Smooth muscle cell of trachea (primary cell): ENCODE data around the gene IL11RA. TPM values are rescaled to one million over a fixed set of nuclear protein-coding genes. Genes with fewer than 3 reads are reported as not detected.

Experiments used
- total RNA-seq: library from RNA; depleted of rRNA; stranded (reverse); fragments of >200 nt; gene quantifications from 2 replicates; pipeline ENCODE4 v1.2.1, GENCODE V29; 2014

IL11RA gene
- total RNA-seq, result 16.0 and 23.0 TPM in 2 replicates

DNA sequence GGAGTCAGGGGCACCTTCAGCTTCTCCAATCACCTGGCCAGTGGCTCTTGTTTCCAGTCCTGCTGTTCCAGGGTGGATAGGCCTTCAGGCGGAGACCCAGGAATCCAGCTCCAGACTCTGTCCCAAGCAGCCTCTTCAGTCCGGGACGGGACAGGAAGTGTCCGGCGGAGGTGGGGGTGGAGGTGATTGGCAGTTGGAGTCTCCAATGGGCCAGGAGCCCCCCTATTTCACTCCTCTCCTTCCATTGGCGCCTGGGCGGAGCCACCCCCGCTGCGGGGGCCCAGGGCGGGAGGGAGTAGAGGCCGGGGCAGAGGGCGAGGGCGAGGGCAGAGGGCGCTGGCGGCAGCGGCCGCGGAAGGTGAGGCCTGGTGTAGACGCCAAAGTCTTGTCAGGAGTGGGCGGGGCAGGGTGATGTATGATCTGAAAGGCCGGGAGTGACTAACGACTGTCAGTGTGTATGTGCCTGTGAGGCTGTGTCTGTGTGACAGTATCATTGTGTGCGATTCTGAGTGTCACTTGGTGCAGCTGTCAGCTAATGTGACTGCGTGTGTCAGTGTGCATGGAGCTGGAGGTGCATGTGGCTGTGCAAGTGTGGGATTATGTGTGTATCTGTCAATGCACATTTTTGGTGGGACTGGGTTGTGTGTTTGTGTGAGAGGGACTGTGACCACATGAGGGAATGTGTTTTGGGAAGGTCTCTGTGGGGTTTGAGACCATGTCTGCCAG, at the start of gene IL11RA:
Gene IL11RA (plus strand): TSS at position 310 of the 726 bp plus-strand sequence. CDS start 3,033 bp downstream, outside the sequence.

DNA sequence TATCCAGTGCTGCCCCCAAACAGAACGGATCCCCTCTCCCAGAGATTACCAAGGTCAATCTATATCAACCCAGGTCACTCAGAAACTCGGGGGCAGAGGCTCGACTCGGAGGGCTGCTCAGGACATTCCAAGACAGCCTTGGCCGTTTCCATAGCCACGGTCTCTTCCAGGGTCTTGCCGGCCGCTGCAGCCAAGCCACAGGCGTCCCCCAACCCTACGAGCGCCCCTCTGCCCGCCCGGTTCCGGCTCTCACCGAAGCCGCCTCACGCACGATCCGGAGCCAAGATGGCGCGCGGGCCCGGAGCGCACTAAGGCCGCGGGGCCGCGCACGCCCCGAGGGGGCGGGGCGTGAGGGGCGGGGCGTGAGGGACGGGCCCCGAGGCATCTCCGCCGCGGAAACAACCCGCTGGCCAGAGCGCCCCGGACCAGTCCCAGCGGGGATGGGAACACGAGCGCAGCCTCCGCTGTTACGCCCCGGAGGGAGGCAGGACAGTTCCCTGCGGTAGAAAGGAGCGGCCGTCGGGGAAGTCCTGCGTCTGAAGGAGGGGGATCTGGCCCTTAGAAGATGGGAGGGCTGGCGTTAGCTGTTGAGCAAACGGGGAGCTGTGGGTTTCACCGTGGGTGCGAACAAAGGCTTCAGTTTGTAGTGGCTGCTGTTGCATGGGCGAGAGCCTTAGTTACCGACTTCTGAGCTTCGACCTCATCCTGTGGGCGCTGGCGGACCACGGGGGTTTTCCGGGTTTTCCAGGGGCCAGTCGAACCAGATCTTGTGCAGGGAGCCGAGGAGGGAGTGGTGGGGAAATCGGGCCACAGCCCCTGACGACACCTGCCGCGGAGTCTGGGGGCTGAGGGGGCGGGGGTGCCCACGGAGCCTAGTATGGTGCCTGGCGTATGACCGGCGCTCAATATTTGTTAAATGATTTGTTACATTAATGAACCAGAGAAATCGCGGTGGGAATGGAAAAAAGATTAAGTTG, 39.9 kb upstream of the IL11RA start, which contains the start of gene RPP25L:
Gene RPP25L (minus strand): TSS at position 287 of the 977 bp plus-strand sequence. CDS start 801 bp downstream, outside the sequence.

DNA sequence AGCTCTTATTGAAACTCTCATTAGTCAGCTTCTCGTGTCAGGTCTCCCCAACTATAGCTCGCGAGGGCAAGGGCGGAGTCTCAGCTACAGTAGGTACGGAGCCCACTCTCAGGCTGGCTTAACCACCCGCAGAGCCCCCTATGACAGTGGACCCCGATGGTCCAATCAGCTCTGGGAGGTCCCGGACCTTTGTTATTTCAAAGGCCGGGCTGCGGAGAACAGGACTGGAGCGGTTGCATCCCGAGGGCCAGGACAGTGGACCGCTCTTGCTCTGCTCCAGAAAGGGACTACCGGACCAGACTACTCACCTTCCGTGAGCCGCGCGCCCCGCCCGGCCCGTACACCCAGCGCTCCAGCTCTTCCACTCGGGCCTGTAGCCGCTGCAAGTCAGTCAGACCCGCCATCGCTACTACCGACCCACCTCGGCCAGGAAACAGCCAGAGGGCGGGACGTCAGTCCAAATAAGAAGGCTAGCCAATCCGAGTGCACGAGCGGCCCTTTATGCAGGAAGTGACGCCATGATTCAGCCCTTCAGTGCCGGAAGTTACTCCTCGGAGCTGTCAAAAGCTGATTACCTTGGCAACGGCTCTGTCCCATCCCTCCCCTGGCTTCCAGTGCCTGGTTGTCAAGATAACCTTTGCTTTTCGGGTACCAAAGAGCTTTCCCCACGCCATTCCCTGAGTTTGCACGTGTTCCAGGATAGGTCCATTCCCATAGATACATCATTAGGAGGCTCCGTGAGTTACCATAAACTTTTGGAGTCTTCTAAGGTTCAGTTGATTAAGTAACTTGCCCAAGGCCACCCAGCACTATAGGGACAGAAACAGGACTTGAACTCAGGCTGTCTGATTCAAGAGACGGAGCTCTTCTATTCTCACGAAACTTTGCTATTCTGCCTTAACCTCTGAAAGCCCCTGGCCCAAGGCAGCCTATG, 31.7 kb upstream of the IL11RA start, which contains the start of gene DCTN3:
Gene DCTN3 (minus strand): TSS at position 435 of the 934 bp plus-strand sequence. CDS start 31 bp downstream, at position 404.

DNA sequence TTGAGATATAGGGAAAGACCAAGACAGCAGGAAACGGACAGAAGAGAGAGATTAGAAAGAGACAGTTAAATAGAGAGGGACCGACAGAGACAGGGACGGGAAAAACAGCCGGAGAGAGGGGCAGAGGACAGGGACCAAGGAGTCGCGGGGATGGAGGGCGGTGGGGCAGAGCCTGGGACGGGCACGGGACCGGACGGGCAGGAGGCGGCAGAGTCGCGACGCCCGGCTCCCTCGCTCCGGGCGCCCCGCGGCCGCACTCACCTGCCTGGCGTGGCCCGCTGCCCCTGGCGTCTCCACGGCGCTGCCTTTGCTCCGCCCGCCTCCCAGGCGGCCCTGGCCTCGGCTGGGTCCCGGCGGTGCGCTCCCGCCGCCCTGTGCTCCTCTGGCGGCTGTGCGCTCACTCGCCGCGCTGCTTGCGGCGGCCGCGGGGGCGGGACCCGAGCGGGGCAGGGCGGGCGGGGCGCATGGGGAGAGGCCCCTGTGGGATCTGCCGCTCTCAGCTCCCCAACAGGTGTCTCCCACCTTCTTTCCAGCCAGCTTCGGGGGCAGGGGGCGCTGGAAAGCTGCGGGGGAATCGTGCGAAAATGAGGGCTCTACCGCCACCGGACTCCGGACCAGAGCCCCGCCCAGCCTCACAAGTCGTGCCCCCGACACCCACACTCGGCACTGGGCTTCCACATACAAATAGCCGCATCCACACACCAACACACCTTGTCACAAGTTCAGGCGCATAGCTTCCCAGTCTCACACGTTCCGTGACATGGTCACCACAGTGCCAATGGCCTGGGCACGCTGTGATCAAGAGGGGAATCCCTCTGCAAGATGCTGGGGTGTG, 23.1 kb upstream of the IL11RA start, which contains the start of gene ARID3C:
Gene ARID3C (minus strand): TSS at position 411 of the 835 bp plus-strand sequence. CDS start 1,052 bp downstream, outside the sequence.

DNA sequence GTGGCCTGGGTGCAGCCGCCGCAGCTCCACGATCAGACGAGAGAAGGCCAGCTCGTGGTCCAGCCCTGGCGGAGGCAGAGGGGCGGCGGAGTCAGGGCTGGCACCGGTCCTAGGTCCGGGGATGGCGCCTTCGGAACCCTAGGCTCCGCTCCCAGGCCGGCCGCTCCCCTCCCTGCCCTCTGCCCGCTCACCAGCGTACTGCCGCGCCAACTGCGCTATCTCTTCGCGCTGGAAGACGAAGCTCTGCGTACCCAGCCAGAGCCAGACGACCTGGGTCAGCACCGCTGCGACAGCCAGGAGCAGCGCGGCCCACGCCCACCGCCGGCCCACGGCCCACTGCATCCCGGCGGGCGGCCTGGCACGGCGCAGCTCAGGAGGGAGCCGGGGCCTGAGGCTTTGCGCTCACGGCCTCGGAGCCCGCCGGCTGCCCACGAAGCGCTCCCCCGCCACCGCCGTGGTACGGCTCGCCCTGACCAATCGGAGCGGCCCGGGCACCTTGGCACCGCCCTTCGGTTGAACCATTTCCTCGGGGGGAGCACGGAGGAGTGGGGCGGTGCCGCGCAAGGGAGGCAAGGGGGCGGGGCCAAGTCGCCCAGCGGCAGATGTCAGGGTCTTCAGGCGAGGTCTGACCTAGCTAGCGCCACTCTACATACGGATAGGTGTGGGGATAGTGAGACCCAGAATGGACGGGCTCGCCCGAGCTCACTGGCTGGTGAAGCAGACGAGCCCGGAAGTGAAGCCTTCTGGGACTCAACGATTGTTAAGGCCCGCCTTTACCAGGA, 14.4 kb upstream of the IL11RA start, which contains the start of gene SIGMAR1:
Gene SIGMAR1 (minus strand): TSS at position 432 of the 782 bp plus-strand sequence. CDS start 90 bp downstream, at position 342.

DNA sequence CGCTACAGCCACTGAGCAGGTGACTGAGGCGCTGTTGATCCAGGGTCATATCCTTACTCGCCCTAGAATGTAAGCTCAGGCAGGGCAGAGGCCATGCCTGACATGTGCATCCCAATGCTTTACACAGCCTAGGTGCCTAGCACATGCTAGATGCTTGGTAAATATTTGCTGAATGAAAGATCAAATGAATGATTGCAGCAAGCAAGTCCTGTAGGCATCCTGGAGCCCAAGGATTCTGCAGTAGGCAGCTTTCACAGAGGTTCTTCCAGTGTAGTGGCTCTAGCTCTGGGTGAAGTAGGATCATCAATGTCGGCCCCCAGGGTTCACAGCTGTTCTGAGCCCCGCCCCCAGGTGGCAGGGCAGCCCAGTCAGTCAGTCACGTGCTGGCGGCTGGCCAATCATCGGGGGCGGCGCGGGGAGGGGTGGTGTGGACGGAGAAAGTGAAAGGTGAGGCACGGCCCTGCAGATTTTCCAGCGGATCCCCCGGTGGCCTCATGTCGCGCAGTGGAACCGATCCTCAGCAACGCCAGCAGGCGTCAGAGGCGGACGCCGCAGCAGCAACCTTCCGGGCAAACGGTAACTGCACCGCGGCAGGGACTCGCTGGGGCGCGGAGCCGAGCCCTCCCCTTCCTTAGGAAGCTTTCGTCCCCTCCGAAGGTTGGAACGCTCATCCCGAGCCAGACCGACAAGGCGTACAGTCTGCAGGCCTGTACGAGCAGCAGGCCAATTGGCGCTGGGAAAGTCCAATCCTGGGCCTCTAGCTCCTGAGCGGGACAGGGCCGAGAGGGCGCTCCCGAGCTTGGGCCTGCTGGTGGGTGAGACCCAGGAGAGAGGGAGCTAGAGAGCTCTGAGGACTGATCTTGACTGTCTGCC, 5.5 kb upstream of the IL11RA start, which contains the start of gene GALT:
Gene GALT (plus strand): TSS at position 465 of the 873 bp plus-strand sequence. CDS start 30 bp downstream, at position 495.

DNA sequence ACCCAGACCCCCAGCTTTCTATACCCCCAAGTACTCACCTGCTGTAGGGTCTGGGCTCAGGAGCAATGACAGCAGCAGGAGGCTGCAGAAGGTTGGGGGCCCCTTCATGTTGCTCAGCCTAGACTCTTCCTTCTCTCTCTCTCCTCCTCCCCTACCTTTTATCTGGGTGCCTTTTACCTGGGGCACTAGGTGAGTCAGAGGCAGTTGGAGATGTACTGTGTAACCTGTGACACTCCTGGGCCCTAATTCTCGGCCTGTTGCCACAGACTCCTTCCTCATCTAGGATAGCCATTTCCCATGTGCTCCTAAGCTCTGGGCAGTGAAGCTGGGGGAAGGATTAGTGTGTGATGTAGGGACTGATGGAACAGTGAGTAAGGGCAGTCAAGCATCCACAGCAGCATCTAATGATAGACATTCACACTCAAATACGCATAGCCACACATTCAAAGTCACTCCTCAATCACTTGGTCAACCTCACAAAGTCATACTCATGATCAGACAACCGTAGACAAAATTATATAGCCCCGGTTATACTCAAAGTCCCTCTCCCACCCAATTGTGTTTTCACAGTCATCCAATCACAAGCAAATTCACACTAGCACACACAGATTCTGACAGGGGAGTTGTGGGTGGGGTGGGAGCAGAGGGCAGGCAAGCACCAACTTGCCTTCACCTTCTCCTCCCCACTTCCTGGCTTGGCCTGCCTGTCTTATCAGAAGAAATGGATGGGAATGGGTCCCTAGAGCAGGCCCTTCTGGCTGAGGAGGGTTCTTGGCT, 10.7 kb downstream of the IL11RA start, which contains the start of gene CCL27:
Gene CCL27 (minus strand): TSS at position 132 of the 777 bp plus-strand sequence. CDS start 24 bp downstream, at position 108.

DNA sequence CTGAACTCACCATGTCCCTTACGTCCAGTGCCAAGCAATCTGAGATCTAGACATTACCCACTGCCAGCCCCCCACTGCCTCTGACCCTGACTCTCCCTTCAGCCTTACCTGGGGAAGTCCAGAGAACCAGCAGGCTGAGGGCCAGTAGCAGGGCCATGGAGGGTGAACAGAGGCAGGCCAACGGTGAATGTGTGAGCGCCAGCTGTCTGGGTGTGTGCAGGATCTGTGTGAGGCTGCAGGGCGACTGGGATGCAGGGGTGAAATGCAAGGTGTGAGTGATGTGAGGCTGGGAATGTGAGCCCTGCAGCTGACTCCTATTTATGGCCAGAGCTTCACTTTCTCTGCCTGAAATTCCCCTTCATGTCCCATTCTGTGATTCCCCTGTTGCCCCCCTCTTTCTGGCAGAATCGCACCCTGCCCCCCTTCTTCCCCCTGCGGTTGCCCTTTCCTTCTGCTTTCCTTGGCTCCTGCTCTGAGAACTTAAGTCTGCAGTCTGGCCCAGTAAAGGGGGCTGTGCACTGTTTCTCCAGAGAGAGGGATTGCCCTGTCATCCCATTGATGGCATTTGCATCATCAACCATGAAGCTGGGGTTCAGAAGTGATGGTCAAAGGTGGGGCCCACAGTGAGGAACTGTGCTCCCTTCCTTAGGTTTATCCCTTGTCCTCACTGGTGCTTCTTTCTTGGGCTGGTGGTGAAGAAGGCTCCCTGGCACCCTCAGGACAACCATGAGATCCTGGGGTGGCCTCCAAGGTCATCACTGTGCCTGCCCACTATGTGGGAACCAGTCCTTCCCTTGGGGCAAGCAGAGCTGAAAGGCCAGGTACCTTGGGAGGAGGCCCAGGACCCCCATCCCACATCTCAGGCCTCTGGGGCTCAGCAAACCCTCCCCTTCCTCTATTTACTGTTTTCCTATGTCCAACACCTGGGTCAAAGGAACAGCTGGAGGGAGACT, 39.3 kb downstream of the IL11RA start, which contains the start of gene CCL19:
Gene CCL19 (minus strand): TSS at position 294 of the 953 bp plus-strand sequence. CDS start 137 bp downstream, at position 157.

DNA sequence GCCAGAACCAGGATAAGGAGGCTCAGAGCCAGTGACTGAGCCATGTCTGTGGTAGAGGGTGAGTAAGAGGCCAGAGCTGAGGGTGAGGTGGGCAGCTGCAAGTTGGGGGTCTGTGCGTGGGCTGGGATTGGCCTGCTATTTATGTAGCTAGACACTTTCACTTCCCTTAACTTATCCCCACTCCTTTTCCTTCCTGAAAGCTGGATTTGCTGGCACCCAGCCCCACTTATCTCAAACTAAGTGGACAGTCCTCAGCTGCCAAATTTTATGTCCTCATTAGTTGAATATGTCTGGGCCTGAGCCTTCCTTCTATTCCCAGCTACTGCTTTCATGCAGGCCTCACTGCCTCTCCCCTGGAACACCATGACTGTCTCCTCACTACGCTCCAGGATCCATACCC, 58.0 kb downstream of the IL11RA start, which contains the start of gene CCL21:
Gene CCL21 (minus strand): TSS at position 114 of the 400 bp plus-strand sequence. CDS start 70 bp downstream, at position 44.

Other genes with a start within 250 kb of the IL11RA start
- 5.5 and 8.6 TPM in 2 replicates for gene FAM219A, start 193.6 kb upstream of the IL11RA start, total RNA-seq
- under 0.01 and 0.58 TPM in 2 replicates for gene DNAI1, start 193.4 kb upstream of the IL11RA start, total RNA-seq
- gene ENHO, start 129.2 kb upstream of the IL11RA start, total RNA-seq, result not detected in 2 replicates
- 0.44 TPM in 1 of 2 replicates, not detected in the other for gene CNTFR, start 62.5 kb upstream of the IL11RA start, total RNA-seq
- gene RPP25L, start 40.1 kb upstream of the IL11RA start, total RNA-seq, result 25.9 and 26.6 TPM in 2 replicates
- gene DCTN3, start 31.7 kb upstream of the IL11RA start, total RNA-seq, result 84.4 and 159 TPM in 2 replicates
- gene ARID3C, start 23.1 kb upstream of the IL11RA start, total RNA-seq, result not detected in 2 replicates
- 71.1 and 88.0 TPM in 2 replicates for gene SIGMAR1, start 14.4 kb upstream of the IL11RA start, total RNA-seq
- 35.3 and 47.3 TPM in 2 replicates for gene GALT, start 5.5 kb upstream of the IL11RA start, total RNA-seq
- gene CCL27, start 10.5 kb downstream of the IL11RA start, total RNA-seq, result 0.15 and 0.17 TPM in 2 replicates
- not detected in 2 replicates for gene CCL19, start 39.1 kb downstream of the IL11RA start, total RNA-seq
- gene CCL21, start 58.0 kb downstream of the IL11RA start, total RNA-seq, result not detected in 2 replicates